HCT116 (cell line): Measurements from ENCODE around the gene GTF3C5. TPM values are rescaled to one million over a fixed set of nuclear protein-coding genes. Genes with fewer than 3 reads are reported as not detected.

Experiments
- ATAC-seq: fragments of 200-7000 bp; cut with Tn5 transposase; 2 replicates; pipeline ENCODE4 v1.9.1; 2020; ENCODE audit warnings: mild to moderate bottlenecking, moderate library complexity
- BruUV-seq: library from RNA; stranded (reverse); fragments of 400-500 nt; replicated peaks from 2 replicates; lab custom pipeline; 2021; lab: Mats Ljungman, UMichigan
- CTCF ChIA-PET: fragments of 300-600 bp; sonication (Branson Sonifier 250); formaldehyde crosslinking; loops from one replicate; lab custom pipeline; 2021; ENCODE audit warnings: antibody characterized with exemption; lab: Charles Lee
- POLR2A ChIA-PET: fragments of 300-600, 350-600 bp; sonication (Branson Sonifier 250); formaldehyde crosslinking; loops from one replicate; lab custom pipeline; 2021; ENCODE audit warnings: antibody characterized with exemption; lab: Charles Lee
- RAD21 ChIA-PET, 2 experiments: fragments of 300-600 bp; sonication (Branson Sonifier 250); formaldehyde crosslinking; loops; one replicate each; lab custom pipeline; 2023; ENCODE audit warnings: low total read pairs in 2 of 2; ENCODE audit not compliant: uncharacterized antibody in 2 of 2, unreplicated experiment in 2 of 2, low non-redundant PET in 1 of 2; lab: Charles Lee
- DNase-seq: peaks from one replicate; pipeline ENCODE4 v3.0.0-alpha.2; 2010; ENCODE audit warnings: low read depth, low spot score
- H2AFZ ChIP-seq: fragments of 200-600 bp; shearing (Covaris generic), sonication (generic); 2 replicates; pipeline ENCODE4 v1.6.1; 2017; ENCODE audit warnings: low read depth, mixed run types, mixed read lengths, antibody characterized with exemption, low read length; ENCODE audit not compliant: poor library complexity, severe bottlenecking
- H3K27ac ChIP-seq: 2 replicates; pipeline ENCODE4 v1.5.1; 2012; ENCODE audit warnings: low read depth, low read length
- H3K27me3 ChIP-seq: fragments of 200-600 bp; sonication (generic); 2 replicates; pipeline ENCODE4 v1.6.1; 2016; ENCODE audit warnings: mixed run types, low read length, mixed read lengths; ENCODE audit not compliant: insufficient read depth
- H3K36me3 ChIP-seq, 2 experiments: fragments of 200-500 bp in 1 of 2; fragments of 200-600 bp in 1 of 2; sonication (Bioruptor generic) in 1 of 2; sonication (generic) in 1 of 2; 2 replicates each; pipeline versions ENCODE4 v1.5.1 to v1.6.1; 2014 to 2016; ENCODE audit warnings: low read length in 2 of 2, inconsistent platforms in 1 of 2, mixed read lengths in 1 of 2, mixed run types in 1 of 2; ENCODE audit not compliant: insufficient read depth in 2 of 2, control insufficient read depth in 1 of 2
- H3K4me1 ChIP-seq, 2 experiments: fragments of 200-600 bp in 1 of 2; sonication (generic) in 1 of 2; 2 replicates each; pipeline versions ENCODE4 v1.5.1 to v1.6.1; 2012 to 2017; ENCODE audit warnings: low read length in 2 of 2, inconsistent platforms in 1 of 2, mild to moderate bottlenecking in 1 of 2, mixed read lengths in 1 of 2, mixed run types in 1 of 2, moderate library complexity in 1 of 2; ENCODE audit not compliant: insufficient read depth in 2 of 2, control insufficient read depth in 1 of 2
- H3K4me2 ChIP-seq: fragments of 200-600 bp; sonication (generic); 2 replicates; pipeline ENCODE4 v1.6.1; 2017; ENCODE audit warnings: mixed run types, low read length, mixed read lengths
- H3K4me3 ChIP-seq, 2 experiments: fragments of 200-600 bp in 1 of 2; sonication (generic) in 1 of 2; replicated peaks in 1 of 2; 2 replicates each; pipeline ENCODE4 v1.5.1; 2011 to 2016; ENCODE audit warnings: low read length in 2 of 2, control low read depth in 1 of 2, low read depth in 1 of 2, mild to moderate bottlenecking in 1 of 2, mixed read lengths in 1 of 2, mixed run types in 1 of 2
- H3K79me2 ChIP-seq: fragments of 200-600 bp; sonication (generic); 2 replicates; pipeline ENCODE4 v1.6.1; 2017; ENCODE audit warnings: mild to moderate bottlenecking, mixed run types, low read length, moderate library complexity, mixed read lengths; ENCODE audit not compliant: insufficient read depth
- H3K9ac ChIP-seq: fragments of 200-600 bp; sonication (generic); 2 replicates; pipeline ENCODE4 v1.6.1; 2016; ENCODE audit warnings: low read length, mixed read lengths
- H3K9me2 ChIP-seq: fragments of 200-600 bp; sonication (generic), shearing (Covaris generic); 2 replicates; pipeline ENCODE4 v1.6.1; 2017; ENCODE audit warnings: mixed run types, mild to moderate bottlenecking, moderate library complexity; ENCODE audit not compliant: insufficient read depth
- H3K9me3 ChIP-seq, 2 experiments: fragments of 200-500 bp in 1 of 2; fragments of 200-600 bp in 1 of 2; sonication (Bioruptor generic) in 1 of 2; sonication (generic) in 1 of 2; 2 replicates each; pipeline ENCODE4 v1.6.1; 2014 to 2017; ENCODE audit warnings: low read length in 2 of 2, mixed read lengths in 2 of 2, inconsistent platforms in 1 of 2, low read depth in 1 of 2, mild to moderate bottlenecking in 1 of 2, mixed run types in 1 of 2, moderate library complexity in 1 of 2; ENCODE audit not compliant: control insufficient read depth in 1 of 2, insufficient read depth in 1 of 2
- H4K20me1 ChIP-seq: fragments of 200-600 bp; sonication (generic), shearing (Covaris generic); 2 replicates; pipeline ENCODE4 v1.6.1; 2017; ENCODE audit warnings: mixed run types, mild to moderate bottlenecking, moderate library complexity; ENCODE audit not compliant: insufficient read depth
- CBX3 ChIP-seq: IDR thresholded peaks from 2 replicates; pipeline ENCODE4 v1.6.1; 2012; ENCODE audit warnings: low read depth
- CEBPB ChIP-seq: IDR thresholded peaks from 2 replicates; pipeline ENCODE4 v1.6.1; 2012; ENCODE audit warnings: low read depth
- EZH2phosphoT487 ChIP-seq: fragments of 200-600 bp; IDR thresholded peaks from 2 replicates; pipeline ENCODE4 v1.6.1; 2018; ENCODE audit warnings: antibody characterized with exemption, borderline replicate concordance
- FOSL1 ChIP-seq: IDR thresholded peaks from 2 replicates; pipeline ENCODE4 v1.6.1; 2012; ENCODE audit warnings: low read depth
- MAX ChIP-seq: IDR thresholded peaks from 2 replicates; pipeline ENCODE4 v1.6.1; 2012
- POLR2A ChIP-seq: IDR thresholded peaks from 2 replicates; pipeline ENCODE4 v1.7.0; 2011; ENCODE audit warnings: borderline replicate concordance; ENCODE audit not compliant: insufficient read depth, insufficient read length; ENCODE audit errors: extremely low read depth
- POLR2AphosphoS5 ChIP-seq: IDR thresholded peaks from 2 replicates; pipeline ENCODE4 v1.6.1; 2011; ENCODE audit warnings: mild to moderate bottlenecking, low read depth, low read length, moderate library complexity
- SRF ChIP-seq: IDR thresholded peaks from 2 replicates; pipeline ENCODE4 v1.6.1; 2012; ENCODE audit warnings: low read depth
- TCF7L2 ChIP-seq: IDR thresholded peaks from 2 replicates; pipeline ENCODE4 v1.7.0; 2011; ENCODE audit warnings: borderline replicate concordance, inconsistent platforms; ENCODE audit not compliant: insufficient read depth, insufficient read length; ENCODE audit errors: extremely low read depth
- YY1 ChIP-seq: IDR thresholded peaks from 2 replicates; pipeline ENCODE4 v1.6.1; 2011; ENCODE audit warnings: low read length, low read depth, moderate library complexity, mild to moderate bottlenecking; ENCODE audit not compliant: insufficient replicate concordance; ENCODE audit errors: extremely low read depth
- ZBTB33 ChIP-seq: IDR thresholded peaks from 2 replicates; pipeline ENCODE4 v1.6.1; 2011; ENCODE audit warnings: mild to moderate bottlenecking, low read length, moderate library complexity; ENCODE audit not compliant: insufficient replicate concordance; ENCODE audit errors: extremely low read depth
- ZFX ChIP-seq: fragments of 450-650 bp; IDR thresholded peaks from 2 replicates; pipeline ENCODE4 v1.6.1; 2017
- ZNF274 ChIP-seq: fragments of 200-500 bp; sonication (Bioruptor generic); IDR thresholded peaks from 2 replicates; pipeline ENCODE4 v1.6.1; 2014; ENCODE audit warnings: mild to moderate bottlenecking, low read depth, low read length, inconsistent platforms
- intact Hi-C: fragments of 100-400 bp; cut with micrococcal nuclease; formaldehyde crosslinking; loops from 2 replicates; pipeline ENCODE4 v1.10.0; 2022
- total RNA-seq: library from RNA; stranded (reverse); gene quantifications from one replicate; pipeline ENCODE4 v1.2.1, GENCODE V29; 2021; ENCODE audit not compliant: unreplicated experiment
- TF ChIP-seq, protein P1 (sequence below), 3 experiments: fragments of 200-600 bp in 1 of 3; sonication (generic) in 1 of 3; IDR thresholded peaks in 2 of 3; conservative IDR thresholded peaks in 1 of 3; 2 replicates each; pipeline ENCODE4 v1.5.1; 2012 to 2017; ENCODE audit warnings: low read depth in 2 of 3, low read length in 2 of 3, antibody characterized with exemption in 1 of 3, borderline replicate concordance in 1 of 3, control low read depth in 1 of 3, mild to moderate bottlenecking in 1 of 3, mixed read lengths in 1 of 3, mixed run types in 1 of 3, moderate library complexity in 1 of 3; ENCODE audit not compliant: insufficient read depth in 1 of 3

GTF3C5 gene
- total RNA-seq, 1 experiment from 2014 or later, result 95.1 TPM

DNA sequence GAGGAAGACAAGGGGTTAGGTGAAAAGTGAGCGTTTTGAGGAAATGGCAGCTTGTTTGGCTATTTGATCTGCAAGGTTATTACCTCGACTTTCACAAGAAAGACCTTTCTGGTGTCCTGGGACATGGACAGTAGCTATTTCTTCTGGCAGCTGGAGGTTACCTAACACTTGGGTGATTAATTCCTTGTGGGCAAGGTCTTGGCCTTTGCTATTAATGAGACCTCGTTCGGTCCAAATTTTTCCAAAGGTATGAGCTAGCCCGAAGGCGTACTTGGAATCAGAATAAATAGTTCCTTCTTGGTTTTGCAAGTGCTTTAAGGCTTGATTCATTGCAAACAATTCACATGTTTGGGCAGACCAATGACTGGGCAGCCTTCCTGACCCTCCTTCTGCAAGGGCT is 4.9 kb downstream of the GTF3C5 start:
- ChIA-PET CTCF (no interaction called here), POLR2A (no interaction called here), RAD21 (no interaction called here)
- TF ChIP-seq FOSL1 (no peak), POLR2A (no peak), ZFX (no peak), MAX (no peak), TCF7L2 (no peak), ZNF274 (no peak), CEBPB (no peak), ZBTB33 (no peak), CBX3 (no peak), POLR2AphosphoS5 (no peak), EZH2phosphoT487 (no peak), YY1 (no peak), SRF (no peak)
- TF ChIP-seq, protein P1, sequence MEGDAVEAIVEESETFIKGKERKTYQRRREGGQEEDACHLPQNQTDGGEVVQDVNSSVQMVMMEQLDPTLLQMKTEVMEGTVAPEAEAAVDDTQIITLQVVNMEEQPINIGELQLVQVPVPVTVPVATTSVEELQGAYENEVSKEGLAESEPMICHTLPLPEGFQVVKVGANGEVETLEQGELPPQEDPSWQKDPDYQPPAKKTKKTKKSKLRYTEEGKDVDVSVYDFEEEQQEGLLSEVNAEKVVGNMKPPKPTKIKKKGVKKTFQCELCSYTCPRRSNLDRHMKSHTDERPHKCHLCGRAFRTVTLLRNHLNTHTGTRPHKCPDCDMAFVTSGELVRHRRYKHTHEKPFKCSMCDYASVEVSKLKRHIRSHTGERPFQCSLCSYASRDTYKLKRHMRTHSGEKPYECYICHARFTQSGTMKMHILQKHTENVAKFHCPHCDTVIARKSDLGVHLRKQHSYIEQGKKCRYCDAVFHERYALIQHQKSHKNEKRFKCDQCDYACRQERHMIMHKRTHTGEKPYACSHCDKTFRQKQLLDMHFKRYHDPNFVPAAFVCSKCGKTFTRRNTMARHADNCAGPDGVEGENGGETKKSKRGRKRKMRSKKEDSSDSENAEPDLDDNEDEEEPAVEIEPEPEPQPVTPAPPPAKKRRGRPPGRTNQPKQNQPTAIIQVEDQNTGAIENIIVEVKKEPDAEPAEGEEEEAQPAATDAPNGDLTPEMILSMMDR (IDR thresholded peaks at IDR 0.05 in 2 of 3, conservative IDR thresholded peaks at IDR 0.05 in 1 of 3; ENCODE audit: borderline replicate concordance in 1 of 3, insufficient read depth in 1 of 3, low read depth in 2 of 3, low read length in 2 of 3), result no peak
- Histone ChIP-seq H3K9ac (no peak overlapping the region), H4K20me1 (no peaks in the 10 kb centered on the region), H3K27ac (no peak overlapping the region), H3K36me3 (peaks cover 7 to 12% of the 10 kb centered on the region in 2 experiments; a peak in 1 of 4 replicates), H3K4me3 (no peak overlapping the region), H3K27me3 (no peaks in the 10 kb centered on the region), H3K9me2 (no peaks in the 10 kb centered on the region), H3K4me2 (no peak overlapping the region), H3K9me3 (no peaks in the 10 kb centered on the region), H2AFZ (no peak overlapping the region), H3K79me2 (peaks cover 96% of the 10 kb centered on the region), H3K4me1 (peaks cover 3 to 11% of the 10 kb centered on the region in 2 experiments; a peak in 3 of 4 replicates)
- DNase-seq (no peak), ATAC-seq (no peak)
- intact Hi-C loops, result no loop called here
- BruUV-seq, result no TSS peak
